ENCODE results near the gene GALNT9. TPM values are rescaled to one million over a fixed set of nuclear protein-coding genes. Genes with fewer than 3 reads are reported as not detected.
A peak's percentile ranks its signal among the peaks of the same experiment; 100 is the strongest.

Gene GALNT9
- total and polyA plus RNA-seq, 3 experiments from 2014 or later = 0.18 TPM; not detected in 2

DNA sequence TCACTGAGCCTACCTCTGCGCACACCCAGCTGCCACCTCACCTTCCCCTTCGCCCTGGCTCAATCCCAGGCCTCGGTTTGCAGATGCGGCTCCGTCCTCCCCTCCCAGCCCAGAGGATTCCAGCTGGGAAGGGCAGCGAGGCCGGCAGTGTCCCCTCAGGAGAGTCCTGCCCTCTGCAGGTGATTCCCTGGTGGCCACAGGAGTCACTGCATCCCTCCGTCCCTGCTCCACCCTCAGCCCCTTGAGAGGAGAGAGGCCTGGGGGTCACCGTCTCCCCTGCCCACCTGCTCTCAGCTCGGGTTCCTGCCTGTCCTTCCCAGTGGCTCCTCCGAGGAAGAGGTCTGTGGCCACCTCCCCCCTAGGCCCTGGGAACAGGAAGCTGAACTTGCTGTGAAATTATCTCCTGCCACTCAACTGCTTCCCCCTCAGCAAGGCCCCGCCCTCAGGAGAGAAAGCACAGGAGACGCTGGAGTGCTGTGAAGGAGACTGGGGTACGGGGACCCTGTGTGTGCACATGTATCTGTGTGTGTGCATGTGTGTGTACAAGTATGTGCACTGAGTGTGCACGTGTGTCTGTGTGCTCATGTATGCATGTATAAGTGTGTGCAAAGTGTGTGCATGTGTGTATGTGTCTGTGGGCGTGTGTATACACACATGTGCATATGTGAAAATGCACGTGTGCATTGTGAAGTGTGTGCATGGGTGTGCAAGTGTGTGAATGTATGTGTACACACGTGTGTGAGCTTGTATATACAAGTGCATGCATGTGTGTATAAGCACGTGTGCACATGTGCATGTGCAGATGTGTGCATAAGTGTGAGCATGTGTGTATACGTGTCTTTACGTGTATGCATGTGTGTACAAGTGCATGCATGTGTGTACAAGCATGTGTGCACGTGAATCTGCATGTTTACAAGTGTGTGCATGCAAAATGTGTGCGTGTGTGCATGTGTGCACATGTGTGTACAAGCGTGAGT, 13.2 kb upstream of the GALNT9 start:
- peak overlapping the region in 2 of 8 donors; percentile 25 to 43 for H3K27ac Mint-ChIP-seq
- DNase-seq = no peak
- no peak overlapping the region for H3K4me3 ChIP-seq (ENCODE audit: low read length)
- no peak overlapping the region for H3K4me3 Mint-ChIP-seq
- ChIA-PET POLR2A (no interaction called here), CTCF (no interaction called here)
- no peaks in the 10 kb centered on the region for H3K36me3 ChIP-seq (ENCODE audit: insufficient read depth, low read length)
- H3K36me3 Mint-ChIP-seq = no peaks in the 10 kb centered on the region
- H3K27me3 Mint-ChIP-seq = peaks cover 2 to 10% of the 10 kb centered on the region in 2 donors
- peaks cover 3 to 5% (median 4%) of the 10 kb centered on the region in 3 donors for H3K4me1 Mint-ChIP-seq
- H3K9me3 ChIP-seq (ENCODE audit: low read length) = no peaks in the 10 kb centered on the region
- H3K27ac ChIP-seq (ENCODE audit: low read depth, low read length) = no peak overlapping the region
- no peaks in the 10 kb centered on the region for H3K4me1 ChIP-seq (ENCODE audit: insufficient read depth, low read length)
- no peaks in the 10 kb centered on the region for H3K27me3 ChIP-seq (ENCODE audit: insufficient read depth, low read length, poor library complexity, severe bottlenecking)
- H3K9me3 Mint-ChIP-seq = no peaks in the 10 kb centered on the region

DNA sequence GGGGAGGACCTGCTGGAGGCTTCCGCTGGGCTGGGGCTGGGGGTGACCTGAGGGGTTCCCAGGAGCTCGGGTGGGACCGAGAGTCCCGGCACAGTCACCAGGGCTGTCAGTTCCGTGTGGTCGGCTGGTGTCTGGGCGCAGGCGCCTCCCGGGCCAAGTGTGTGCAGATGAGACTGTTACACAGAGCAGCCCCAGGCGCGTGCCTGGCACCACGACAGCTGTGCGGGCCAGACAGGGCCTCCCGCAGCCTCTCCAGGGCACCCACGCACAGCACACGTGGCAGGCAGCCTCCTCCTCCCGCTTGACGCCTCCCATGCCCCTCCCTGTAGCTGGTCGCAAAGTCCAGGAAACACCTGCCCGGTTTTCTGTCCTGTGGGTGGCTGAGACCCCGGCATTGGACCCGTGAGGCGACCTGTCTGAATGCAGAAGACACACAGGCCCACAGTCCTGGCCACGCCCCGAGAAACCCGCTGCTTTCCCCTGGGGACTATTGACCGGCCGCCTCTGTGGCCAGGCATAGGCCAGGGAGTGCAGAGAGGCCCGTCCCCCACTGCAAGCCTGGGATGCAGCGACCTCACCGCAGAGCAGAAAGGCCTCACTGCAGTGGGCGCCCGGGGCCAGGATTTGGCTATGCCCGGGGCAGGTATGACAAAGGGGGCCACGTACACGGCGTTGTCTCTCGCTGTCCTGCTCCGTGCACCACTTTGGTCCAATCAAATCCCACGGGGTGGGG, 12.1 kb upstream of the GALNT9 start:
- POLR2A ChIA-PET = no interaction called here
- Histone ChIP-seq H3K36me3 (ENCODE audit: insufficient read depth, low read length) (no peaks in the 10 kb centered on the region), H3K27me3 (ENCODE audit: insufficient read depth, low read length, poor library complexity, severe bottlenecking) (no peaks in the 10 kb centered on the region), H3K4me1 (ENCODE audit: insufficient read depth, low read length) (no peaks in the 10 kb centered on the region), H3K9me3 (ENCODE audit: low read length) (no peaks in the 10 kb centered on the region), H3K4me3 (ENCODE audit: low read length) (no peak overlapping the region), H3K27ac (ENCODE audit: low read depth, low read length) (no peak overlapping the region)
- Mint-ChIP-seq H3K4me1 (peaks cover 3 to 5% (median 4%) of the 10 kb centered on the region in 3 donors), H3K4me3 (no peak overlapping the region), H3K36me3 (no peaks in the 10 kb centered on the region), H3K27ac (no peak overlapping the region), H3K27me3 (peaks cover 8 to 15% of the 10 kb centered on the region in 2 donors), H3K9me3 (no peaks in the 10 kb centered on the region)
- DNase-seq = no peak
- CTCF ChIA-PET = no interaction called here

DNA sequence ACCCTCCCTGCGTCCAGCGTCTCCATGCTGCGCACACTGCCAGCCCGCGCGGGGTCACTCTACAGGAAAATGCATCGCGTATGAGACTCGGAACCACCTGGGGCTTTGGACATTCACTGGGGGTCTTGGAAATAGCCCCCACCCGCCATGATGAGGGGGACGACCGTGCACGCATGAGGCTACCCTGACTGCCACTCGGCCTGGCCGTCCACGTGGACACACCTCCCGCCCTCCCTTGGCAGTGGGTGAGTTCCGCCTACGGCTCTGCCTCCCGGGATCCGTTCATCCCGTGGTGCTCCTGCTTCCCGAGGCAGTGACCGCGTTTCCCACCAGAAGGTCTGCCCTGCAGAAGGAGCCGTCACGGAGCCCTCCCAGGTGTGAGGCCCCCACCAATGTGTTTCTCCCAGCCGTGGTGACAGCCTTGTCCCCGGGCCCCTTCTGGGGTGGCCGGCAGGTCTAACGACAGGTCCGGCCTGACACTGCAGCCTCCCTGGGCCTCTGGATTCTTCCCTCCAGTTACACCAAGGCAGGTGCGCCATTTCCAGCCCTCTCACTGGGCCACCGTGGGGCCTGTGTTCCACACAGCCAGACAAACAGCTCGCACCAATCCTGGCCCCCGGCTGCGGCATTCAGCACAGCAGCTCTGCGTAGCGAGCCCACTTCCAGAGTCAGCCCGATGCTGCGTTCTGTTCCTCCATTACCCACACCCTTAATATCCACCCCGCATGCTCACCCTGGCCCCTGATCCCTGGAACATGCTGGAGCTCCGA, 11.1 kb upstream of the GALNT9 start:
- H3K27me3 Mint-ChIP-seq = peaks cover 6 to 8% of the 10 kb centered on the region in 2 donors

DNA sequence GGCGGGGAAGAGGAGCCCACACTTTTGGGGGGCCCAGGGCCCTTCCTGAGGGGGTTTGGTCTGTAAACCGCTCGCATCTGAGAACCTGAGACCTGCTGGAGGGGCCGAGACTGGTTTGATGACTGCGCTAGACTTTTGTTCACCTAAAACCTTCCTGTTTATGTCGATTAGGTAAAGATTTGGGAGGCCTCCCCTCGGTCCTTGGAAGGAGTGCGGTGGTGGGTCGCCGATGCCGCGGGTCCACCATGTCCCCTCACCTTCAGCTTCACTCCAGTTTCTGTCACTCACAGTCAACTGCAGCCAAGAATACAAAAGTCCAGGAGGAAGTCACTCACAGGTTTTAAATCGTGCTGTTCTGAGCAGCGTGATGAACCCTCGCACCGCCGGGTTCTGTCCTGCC, 10.5 kb upstream of the GALNT9 start:
- Mint-ChIP-seq H3K36me3 (no peaks in the 10 kb centered on the region), H3K4me1 (peaks cover 3 to 5% (median 4%) of the 10 kb centered on the region in 3 donors), H3K27me3 (peaks cover 8 to 10% of the 10 kb centered on the region in 2 donors), H3K27ac (peak overlapping the region in 1 of 8 donors; percentile 17), H3K4me3 (no peak overlapping the region), H3K9me3 (peaks cover 0 to 3% (median 0%) of the 10 kb centered on the region in 5 donors)
- Histone ChIP-seq H3K9me3 (ENCODE audit: low read length) (no peaks in the 10 kb centered on the region), H3K27ac (ENCODE audit: low read depth, low read length) (no peak overlapping the region), H3K4me1 (ENCODE audit: insufficient read depth, low read length) (no peaks in the 10 kb centered on the region), H3K4me3 (ENCODE audit: low read length) (no peak overlapping the region), H3K36me3 (ENCODE audit: insufficient read depth, low read length) (no peaks in the 10 kb centered on the region), H3K27me3 (ENCODE audit: insufficient read depth, low read length, poor library complexity, severe bottlenecking) (no peaks in the 10 kb centered on the region)
- ChIA-PET CTCF (no interaction called here), POLR2A (no interaction called here)
- DNase-seq = no peak

More for the DNA sequence above, 11.1 kb upstream of the GALNT9 start:
- H3K4me3 Mint-ChIP-seq = no peak overlapping the region
- Histone ChIP-seq H3K4me3 (ENCODE audit: low read length) (no peak overlapping the region), H3K36me3 (ENCODE audit: insufficient read depth, low read length) (no peaks in the 10 kb centered on the region), H3K4me1 (ENCODE audit: insufficient read depth, low read length) (no peaks in the 10 kb centered on the region), H3K27ac (ENCODE audit: low read depth, low read length) (no peak overlapping the region), H3K9me3 (ENCODE audit: low read length) (no peaks in the 10 kb centered on the region), H3K27me3 (ENCODE audit: insufficient read depth, low read length, poor library complexity, severe bottlenecking) (no peaks in the 10 kb centered on the region)
- peaks cover 3 to 5% (median 4%) of the 10 kb centered on the region in 3 donors for H3K4me1 Mint-ChIP-seq
- ChIA-PET CTCF (no interaction called here), POLR2A (no interaction called here)
- H3K9me3 Mint-ChIP-seq = peaks cover 0 to 1% (median 0%) of the 10 kb centered on the region in 5 donors
- no peaks in the 10 kb centered on the region for H3K36me3 Mint-ChIP-seq
- no peak for DNase-seq
- peak overlapping the region in 1 of 8 donors; percentile 17 for H3K27ac Mint-ChIP-seq

DNA sequence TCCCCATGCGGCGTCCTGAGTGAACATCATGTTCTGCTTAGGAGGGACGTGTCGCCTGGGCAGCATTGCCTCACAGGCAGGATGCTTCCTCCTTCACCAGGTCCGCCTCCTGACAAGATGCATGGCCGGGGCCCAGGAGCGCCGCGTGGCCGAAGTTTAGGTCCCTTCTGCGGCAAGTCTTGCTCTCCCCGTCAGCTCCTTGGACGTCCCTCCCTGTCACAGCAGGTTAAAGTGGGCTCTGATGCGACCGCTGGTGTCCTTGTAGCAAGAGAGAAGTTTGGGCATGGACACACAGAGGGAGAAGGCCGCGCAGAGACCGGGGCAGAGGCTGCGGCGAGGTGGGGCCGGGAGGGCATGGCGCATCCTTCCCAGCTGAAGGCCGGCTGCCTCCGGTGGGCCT, 9.4 kb upstream of the GALNT9 start:
- DNase-seq = no peak
- no peaks in the 10 kb centered on the region for H3K4me1 ChIP-seq (ENCODE audit: insufficient read depth, low read length)
- Mint-ChIP-seq H3K27ac (no peak overlapping the region), H3K4me3 (no peak overlapping the region), H3K36me3 (no peaks in the 10 kb centered on the region), H3K9me3 (peaks cover 0 to 3% (median 0%) of the 10 kb centered on the region in 5 donors), H3K4me1 (peaks cover 3 to 5% (median 4%) of the 10 kb centered on the region in 3 donors), H3K27me3 (peaks cover 8 to 13% of the 10 kb centered on the region in 2 donors)
- H3K27me3 ChIP-seq (ENCODE audit: insufficient read depth, low read length, poor library complexity, severe bottlenecking) = no peaks in the 10 kb centered on the region
- ChIA-PET CTCF (no interaction called here), POLR2A (no interaction called here)
- no peak overlapping the region for H3K27ac ChIP-seq (ENCODE audit: low read depth, low read length)
- no peaks in the 10 kb centered on the region for H3K36me3 ChIP-seq (ENCODE audit: insufficient read depth, low read length)
- H3K9me3 ChIP-seq (ENCODE audit: low read length) = no peaks in the 10 kb centered on the region
- no peak overlapping the region for H3K4me3 ChIP-seq (ENCODE audit: low read length)

DNA sequence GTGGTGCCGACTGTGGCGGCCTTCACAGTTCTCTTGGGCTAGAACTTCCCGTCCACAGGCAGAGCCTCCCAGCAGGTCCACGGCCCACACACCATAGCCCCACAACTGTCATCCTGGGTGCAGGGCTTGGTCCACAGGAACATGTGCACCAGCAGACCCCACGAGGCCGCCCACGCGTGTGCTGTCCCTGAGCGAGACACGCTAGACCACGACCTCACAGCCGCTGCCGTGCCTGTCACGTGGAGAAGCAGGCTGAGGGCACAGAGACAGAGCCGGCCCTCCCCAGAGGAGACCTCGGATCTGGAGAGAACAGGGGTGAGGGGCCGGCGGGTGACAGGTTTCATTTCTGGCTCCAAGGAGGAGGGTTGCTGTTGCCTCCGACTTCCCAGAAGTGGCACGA, 8.9 kb upstream of the GALNT9 start:
- no peak overlapping the region for H3K27ac ChIP-seq (ENCODE audit: low read depth, low read length)
- ChIA-PET CTCF (no interaction called here), POLR2A (no interaction called here)
- peaks cover 8 to 17% of the 10 kb centered on the region in 2 donors for H3K27me3 Mint-ChIP-seq
- H3K4me1 ChIP-seq (ENCODE audit: insufficient read depth, low read length) = no peaks in the 10 kb centered on the region
- H3K9me3 ChIP-seq (ENCODE audit: low read length) = no peaks in the 10 kb centered on the region
- H3K9me3 Mint-ChIP-seq = peaks cover 0 to 3% (median 0%) of the 10 kb centered on the region in 5 donors
- H3K4me1 Mint-ChIP-seq = peaks cover 3 to 5% (median 4%) of the 10 kb centered on the region in 3 donors
- no peaks in the 10 kb centered on the region for H3K36me3 Mint-ChIP-seq
- H3K4me3 Mint-ChIP-seq = no peak overlapping the region
- no peak for DNase-seq
- H3K36me3 ChIP-seq (ENCODE audit: insufficient read depth, low read length) = no peaks in the 10 kb centered on the region
- no peak overlapping the region for H3K27ac Mint-ChIP-seq
- no peaks in the 10 kb centered on the region for H3K27me3 ChIP-seq (ENCODE audit: insufficient read depth, low read length, poor library complexity, severe bottlenecking)
- no peak overlapping the region for H3K4me3 ChIP-seq (ENCODE audit: low read length)

DNA sequence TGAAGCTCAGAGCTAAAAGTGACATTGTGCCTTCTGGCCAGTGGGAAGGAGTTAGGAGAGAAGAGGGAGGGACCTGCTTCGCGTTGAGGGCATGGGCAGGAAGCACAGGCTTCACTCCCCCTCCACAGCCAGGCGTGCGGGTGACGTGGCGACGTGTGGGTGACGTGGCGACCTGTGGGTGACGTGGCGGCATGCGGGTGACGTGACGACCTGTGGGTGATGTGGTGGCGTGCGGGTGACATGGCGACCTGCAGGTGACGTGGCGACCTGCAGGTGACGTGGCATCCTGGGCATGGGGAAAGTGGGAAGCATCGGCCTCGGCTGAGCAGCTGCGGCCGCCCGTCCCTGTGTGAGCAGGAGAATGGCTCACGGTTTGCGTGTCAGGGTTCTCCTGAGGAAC, 8.2 kb upstream of the GALNT9 start:
- Histone ChIP-seq H3K36me3 (ENCODE audit: insufficient read depth, low read length) (no peaks in the 10 kb centered on the region), H3K9me3 (ENCODE audit: low read length) (no peaks in the 10 kb centered on the region), H3K27me3 (ENCODE audit: insufficient read depth, low read length, poor library complexity, severe bottlenecking) (no peaks in the 10 kb centered on the region), H3K4me3 (ENCODE audit: low read length) (no peak overlapping the region), H3K27ac (ENCODE audit: low read depth, low read length) (no peak overlapping the region), H3K4me1 (ENCODE audit: insufficient read depth, low read length) (no peaks in the 10 kb centered on the region)
- peaks cover 0 to under 1% (median 0%) of the 10 kb centered on the region in 3 donors for H3K4me1 Mint-ChIP-seq
- peaks cover 0 to 3% (median 0%) of the 10 kb centered on the region in 5 donors for H3K9me3 Mint-ChIP-seq
- no peaks in the 10 kb centered on the region for H3K36me3 Mint-ChIP-seq
- H3K27me3 Mint-ChIP-seq = peaks cover 8 to 19% of the 10 kb centered on the region in 2 donors
- no peak overlapping the region for H3K4me3 Mint-ChIP-seq
- no peak overlapping the region for H3K27ac Mint-ChIP-seq
- POLR2A ChIA-PET = no interaction called here
- CTCF ChIA-PET = no interaction called here
- DNase-seq = no peak
